GM21367 (cell line): ENCODE measurements around the gene GZF1.
"Not testable (repeated sequence)": the region's sequence is repeated elsewhere in the genome, so short reads cannot be mapped to it uniquely, and the experiment has no call there.

Source experiments
- ATAC-seq: cut with Tn5 transposase; IDR thresholded peaks from one replicate; pipeline ENCODE4 v1.9.1; 2021; ENCODE audit not compliant: unreplicated experiment

The GZF1 gene

DNA sequence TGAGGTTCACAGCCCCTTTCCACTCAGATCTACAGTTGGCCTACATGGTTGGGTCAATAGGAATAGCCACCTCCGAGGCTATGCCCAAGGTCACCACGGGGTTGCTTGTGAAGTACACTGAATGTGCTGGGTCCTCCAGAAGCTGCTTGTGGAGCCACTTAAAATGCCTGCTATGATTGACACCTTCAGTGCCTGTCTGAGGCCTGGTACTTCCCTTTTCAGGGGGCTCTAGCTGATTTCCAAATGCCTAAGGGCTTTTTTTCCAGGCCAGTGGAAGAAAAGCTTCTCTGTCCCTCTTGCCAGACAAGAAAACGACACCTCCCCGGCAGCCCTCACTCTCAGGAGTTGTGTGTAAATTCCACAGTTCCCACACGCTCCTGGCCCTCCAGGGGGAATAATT, 17.6 kb upstream of the GZF1 start:
- no peak for ATAC-seq

DNA sequence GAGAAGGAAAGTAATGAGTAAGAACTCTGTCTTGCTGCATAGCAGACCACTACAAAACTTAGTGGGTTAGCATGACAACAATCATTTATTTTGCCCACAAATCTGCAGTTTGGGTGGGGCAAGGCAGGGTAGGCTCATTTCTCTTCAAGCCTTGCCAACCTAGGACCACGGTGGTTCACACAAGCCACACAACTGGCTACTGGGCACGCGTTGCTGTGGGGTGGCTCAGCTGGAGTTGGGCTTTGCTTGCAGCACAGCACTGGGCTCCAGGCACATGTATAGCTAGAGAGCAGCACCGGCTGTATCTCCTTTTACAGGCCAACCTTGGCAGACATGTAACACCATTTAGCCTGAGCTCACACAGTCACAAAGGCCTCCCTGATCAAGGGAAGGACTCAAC, 16.0 kb upstream of the GZF1 start:
- ATAC-seq = no peak

DNA sequence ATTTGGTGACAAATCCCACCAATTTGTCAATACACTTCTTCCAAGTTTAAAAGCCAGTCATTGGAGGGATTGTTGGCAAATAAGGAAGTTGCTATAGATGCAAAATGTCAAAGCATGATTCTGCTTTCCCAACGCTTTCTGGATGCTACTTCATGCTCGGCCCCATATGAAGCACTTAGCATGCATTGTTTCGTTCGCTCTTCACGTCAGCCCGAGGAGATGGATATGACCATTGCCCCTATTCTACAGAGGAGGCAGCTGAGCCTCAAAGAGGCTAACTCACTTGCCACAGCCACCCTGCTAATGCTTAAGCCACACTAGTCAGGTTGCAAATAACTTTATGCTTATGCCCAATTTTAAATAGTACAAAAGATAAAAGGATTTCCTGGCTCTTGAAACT, 14.2 kb upstream of the GZF1 start:
- ATAC-seq = no peak

DNA sequence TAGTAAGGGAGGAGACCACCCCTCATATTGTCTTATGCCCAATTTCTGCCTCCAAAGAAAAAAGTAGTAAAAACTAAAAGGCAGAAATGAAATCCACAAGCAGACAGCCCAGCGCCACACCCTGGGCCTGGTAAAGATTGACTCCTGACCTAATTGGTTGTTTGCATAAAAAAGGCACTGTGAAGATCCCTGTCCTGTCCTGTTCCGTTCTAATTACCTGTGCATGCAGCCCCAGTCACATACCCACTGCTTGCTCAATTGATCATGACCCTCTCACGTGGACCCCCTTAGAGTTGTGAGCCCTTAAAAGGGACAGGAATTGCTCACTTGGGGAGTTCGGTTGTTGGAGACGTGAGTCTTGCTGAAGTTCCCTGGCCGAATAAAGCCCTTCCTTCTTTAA, 13.5 kb upstream of the GZF1 start:
- not testable (repeated sequence) for ATAC-seq

DNA sequence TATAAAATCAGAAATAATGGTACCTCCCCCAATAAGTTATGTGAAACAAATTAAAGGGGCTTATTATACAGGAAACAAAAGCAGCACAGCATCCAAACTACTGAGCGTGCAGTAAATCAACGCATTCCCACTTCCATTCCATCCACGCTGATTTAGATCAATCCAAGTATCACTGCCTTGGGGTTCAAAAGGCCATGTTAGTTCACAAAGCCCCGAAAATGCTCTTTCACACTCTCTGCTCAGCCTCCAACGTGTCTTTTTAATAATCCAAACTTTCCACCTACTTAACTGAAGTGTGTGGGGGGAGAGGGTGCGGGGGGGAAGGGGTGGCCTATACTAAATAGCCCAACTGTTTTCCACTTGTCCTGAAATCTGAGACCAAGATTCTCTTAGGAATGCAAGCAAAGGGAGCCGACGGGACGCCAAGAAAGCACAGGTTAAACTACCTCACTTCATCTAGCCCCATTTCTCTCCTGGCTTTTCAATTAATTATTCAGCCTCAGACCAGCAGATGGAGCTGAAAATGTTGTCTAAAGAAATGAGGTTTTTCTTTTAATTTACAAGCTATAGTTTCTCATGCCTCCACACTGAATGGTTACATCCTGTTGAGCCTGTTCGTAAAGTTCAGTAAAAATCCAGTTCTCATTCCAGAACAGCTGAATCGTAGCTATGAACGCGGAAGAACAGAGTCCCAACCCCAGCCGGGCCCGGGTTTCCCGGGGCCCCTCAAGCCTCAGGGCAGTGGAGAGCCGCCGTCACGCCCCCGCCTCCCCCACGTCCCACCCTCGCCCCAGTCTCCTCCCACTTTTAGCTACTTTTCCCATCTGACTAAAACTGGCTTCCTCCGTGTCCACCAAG, 12.4 kb upstream of the GZF1 start:
- ATAC-seq = peak; percentile 40

DNA sequence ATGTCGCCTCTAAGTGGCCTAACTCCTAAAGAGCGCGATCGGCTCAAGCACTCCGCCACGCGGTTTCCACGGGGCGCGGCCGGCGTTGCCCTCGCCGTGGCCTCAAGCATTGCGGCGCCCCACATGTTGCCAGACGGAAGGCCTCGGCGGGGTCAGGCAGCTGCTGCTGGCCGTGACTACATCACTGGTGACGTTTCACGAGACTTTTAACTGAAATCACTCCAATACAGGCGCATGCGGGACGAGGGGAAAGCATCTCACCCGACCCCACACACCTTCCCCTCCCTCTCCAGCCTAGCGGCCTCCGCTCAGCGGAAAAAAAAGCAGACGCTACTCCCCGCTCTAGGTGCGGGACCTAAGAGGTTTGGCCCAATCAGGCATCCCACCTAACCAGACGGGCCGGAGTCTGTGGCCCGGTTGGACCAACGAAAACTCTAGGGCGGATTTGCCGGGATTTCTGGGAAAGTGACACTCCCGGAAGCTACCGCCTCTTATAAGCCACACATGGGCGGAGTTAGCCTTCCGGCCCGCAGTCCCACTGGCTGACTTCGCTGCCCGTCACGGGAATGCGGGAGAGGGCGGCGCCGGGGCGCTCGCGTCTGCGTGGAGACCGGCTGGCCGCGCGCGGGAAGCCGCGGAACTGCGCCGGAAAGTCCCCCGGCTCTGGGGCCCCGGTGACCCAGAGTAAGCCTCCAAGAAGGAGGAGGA, 11.6 kb upstream of the GZF1 start, which contains the start of gene NXT1:
TSS of gene NXT1 (plus strand) at position 596 of the 708 bp plus-strand sequence. CDS start 3,251 bp downstream, outside the sequence.
- peak; percentile 76 for ATAC-seq

DNA sequence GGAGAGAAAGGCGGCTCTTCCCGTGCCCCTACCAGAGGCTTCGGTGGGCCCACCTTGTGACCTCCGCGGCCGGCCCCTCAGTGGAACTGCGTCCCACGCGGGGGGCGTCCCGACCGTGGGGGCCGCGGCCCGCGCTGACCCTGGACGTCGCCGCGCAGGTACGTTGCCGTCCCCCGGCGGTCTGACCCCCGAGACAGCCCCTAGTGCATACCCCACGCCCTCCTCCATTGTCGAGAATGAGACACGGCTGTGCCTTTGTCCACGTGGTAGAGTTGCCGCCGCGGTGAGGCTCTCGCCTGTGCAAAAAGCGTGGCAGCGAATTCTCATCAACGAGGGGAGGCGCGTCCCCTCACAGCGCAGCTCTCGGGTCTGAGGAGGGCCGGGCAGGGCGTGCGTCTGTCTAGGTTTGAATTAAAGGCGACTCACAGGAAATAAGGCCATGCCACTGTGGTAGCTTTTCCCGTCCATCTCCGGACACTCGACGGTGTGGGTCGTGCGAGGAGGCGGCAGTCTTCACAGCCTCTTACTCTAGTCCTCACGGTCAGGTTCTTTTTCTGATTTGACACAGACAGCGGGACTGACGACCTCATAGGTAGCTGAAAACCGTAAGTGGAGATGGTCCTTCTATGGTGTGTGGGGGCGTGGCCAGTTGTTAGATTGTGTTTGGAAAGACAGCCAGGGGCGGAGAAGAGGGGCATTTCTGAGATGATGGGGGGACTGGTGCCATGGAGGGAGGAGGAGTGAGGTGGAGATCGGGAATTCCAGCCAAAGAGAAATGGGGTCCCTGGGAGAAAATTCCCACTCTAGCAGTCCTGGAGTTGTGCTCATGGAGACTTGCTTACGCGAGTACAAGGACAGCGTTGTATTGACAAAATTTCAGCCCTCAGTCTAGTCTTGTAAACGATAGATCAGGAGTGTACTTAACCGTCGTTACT, 10.8 kb upstream of the GZF1 start:
- ATAC-seq = peak; percentile 20

DNA sequence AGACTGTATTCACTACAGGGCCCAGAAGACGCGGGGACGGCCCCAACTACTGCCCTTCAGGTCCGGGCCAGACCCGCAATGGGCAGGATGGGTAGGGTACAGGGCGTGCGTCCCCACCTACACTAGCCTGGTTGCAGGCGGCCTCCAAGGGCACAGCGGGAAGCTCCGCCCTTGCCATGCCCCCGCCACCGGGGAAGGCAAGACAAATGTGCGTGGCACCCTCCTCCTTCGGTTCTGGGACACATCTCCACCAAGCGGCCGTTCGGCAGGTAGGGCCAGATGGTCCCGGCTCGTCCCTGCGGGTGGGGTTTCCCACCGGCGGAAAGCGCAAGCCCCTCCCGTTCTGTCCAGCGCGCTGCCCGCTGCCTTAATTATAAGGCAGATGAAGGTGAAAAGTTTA, 5.8 kb upstream of the GZF1 start:
- ATAC-seq = no peak

DNA sequence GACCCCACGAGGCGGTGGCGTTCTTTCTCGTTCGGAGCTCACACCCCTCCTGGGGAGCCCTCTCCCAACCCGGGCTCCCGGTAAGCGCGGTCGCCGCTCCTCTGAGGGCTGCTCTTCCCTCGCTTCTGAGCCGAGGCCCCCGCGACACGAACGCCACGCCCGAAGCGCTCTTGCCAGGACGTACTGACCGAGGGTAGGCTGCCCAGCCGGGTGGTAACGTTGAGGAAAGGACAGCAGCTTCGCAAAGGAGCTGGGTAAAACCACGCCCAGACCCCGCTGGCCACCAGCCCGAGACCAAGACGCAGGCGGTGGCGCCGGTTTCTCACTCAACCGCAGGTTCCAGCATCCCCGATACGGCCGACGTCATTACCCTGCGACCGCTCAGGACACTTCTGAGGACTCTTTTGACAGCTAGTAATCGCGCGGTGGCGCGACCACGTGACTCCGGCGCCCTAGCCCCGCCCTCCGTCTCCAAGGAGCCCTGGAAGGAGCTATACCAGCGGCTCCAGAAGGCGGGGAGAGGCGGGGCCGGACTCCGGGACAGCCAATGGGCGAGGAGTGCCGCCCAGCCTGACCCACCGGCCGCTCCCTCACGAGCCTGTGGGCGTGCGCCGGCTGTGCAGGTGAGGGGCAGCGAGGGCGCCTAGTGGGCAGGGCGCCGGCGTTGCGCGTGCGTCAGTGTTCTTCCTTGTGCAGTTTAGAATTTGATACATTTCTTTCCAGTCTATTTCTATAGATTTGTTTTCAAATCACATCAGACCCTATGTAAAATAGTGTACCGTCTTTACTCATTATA, 4.0 kb upstream of the GZF1 start:
- peak; percentile 73 for ATAC-seq

DNA sequence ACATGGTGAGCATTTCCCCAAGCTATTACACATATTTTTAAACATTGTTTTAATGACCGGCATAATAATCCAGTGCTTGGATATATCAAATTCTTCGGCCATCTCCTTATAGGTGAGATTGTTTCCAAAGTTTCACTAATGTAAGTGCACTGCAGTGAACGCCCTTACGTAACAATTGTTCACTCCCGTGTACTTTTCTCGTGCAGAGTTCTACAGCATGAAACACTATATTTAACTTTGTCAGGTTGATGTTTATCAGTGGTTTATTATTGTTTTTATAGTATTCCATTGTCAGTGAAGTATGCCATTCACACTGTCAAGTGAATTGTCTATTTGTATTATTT, 3.4 kb upstream of the GZF1 start:
- no peak for ATAC-seq

DNA sequence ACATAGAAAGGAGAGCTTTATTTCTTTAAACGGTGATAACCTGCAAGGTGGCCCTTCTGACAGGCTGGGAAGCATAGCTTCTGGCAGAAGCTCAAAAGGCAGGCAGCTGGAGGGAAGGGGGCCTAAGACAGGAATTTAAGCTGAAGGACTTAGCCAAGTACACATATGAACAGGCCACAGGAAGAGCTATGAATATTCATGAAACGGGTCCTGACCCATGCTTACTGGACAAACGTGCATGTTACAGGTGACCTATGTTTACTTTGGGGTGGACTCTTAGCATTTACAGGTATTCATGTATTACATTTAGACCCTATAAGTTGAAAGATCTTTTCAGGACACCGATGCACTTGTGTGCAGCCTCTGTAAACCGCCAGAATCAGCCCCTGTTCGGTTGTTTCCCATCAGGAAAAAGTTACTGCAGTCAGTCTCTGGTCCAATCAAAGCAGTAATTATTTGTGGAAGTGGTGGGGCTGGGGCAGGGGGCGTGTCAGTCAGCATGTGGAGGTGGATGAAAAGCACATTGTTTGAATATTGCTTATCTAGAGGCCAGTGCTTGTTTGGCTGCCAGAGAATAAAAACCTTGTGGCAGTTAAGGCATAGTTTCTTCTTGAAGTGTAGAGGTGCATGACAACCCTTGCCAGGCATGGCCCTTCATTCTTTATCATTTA, 2.9 kb upstream of the GZF1 start:
- ATAC-seq = no peak

DNA sequence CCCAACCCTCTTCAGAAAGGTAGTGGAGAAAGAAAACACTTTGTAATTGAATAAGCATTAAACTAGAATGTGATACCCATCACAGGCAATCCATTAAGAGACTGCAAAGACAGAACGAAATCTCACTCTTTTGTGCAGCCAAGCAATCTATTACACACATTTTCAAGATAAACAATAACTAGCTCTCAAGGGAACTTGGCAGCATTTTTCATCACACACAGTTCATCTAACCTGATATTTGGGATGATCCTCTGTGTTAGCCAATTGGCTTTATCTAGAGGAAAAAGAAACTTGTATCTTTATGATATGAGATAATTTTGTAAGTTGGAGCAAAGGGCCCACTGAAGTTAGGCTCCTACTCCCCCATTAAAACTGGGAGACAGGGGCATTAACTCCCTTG, 1.5 kb upstream of the GZF1 start:
- no peak for ATAC-seq

DNA sequence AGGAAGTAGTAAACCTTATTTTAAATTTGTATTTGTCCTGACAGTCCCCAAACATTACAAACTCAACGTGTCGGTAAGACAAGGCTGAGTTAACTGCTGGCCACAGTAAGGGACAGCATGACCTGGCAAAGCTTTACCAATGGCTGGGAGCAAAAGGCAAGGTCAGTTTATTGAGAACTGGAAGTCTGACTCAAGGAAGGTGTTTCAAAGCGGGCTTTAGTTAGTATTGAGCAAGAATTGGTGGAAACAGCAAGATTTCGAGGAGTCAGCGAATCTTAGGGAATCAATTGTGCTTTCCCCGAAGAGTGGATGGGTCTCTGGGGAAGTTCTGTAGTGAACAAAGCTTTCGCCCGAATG, 885 bp upstream of the GZF1 start:
- no peak for ATAC-seq

DNA sequence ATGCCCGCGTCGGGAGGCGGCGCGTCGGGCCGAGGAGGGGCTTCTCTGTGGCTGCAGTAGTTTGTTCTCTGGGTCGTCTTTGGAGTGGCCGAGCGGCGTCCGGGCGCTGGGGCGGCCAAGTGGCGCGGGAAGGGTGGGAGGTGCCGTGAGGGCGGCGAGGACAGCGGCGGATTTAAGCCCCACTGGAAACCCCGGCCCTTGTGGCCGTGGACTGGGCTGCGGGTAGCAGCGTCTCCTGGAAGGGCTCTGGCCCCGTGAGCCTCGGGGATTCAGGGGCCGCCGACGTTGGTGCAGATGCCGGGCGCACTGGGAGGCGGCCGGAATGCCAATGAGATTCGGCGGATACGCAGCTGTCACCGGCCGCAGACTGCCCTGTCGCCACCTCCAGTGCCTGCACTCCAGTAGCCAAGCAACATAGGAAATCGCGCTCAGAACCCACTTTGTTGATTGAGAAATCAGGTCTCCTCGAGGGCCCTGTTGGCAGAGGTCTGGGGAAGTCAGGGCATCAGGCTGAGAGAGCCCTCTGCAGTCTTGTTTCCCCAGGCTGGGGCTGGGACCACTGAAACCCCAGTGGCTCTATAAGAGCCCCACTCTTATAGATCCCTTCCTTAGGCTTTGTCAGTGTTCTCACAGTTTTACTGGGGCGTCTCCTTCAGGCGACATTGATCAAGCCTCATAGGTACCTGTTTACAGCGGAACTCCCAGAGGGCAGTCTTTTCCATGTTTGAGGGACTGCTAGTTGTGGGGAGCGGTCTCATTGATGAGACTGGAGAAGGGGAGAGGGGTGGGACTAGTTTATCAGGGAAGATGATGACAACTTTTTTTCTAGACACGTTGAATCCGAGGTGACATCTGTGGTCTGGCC, 642 bp downstream of the GZF1 start:
- peak; percentile 7 for ATAC-seq

DNA sequence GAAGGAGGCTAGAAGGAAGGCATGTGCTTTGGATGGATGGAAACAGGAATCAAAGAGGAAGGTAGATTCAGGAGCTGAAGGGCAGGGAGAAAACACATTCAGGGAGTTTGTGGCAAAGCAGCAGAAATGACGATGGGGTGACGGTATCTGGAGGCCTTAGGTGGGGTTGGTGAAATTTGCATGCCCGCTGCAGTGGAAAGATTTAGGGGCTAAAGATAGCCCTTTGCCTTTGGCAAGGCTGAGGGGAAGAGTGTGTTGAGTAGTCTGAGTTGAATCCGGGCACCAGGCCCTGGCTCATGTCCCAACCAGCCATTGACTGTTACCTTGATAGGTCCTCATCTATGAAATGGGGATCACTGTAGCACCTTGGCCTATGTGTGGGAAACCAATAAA, 1.3 kb downstream of the GZF1 start:
- no peak for ATAC-seq

DNA sequence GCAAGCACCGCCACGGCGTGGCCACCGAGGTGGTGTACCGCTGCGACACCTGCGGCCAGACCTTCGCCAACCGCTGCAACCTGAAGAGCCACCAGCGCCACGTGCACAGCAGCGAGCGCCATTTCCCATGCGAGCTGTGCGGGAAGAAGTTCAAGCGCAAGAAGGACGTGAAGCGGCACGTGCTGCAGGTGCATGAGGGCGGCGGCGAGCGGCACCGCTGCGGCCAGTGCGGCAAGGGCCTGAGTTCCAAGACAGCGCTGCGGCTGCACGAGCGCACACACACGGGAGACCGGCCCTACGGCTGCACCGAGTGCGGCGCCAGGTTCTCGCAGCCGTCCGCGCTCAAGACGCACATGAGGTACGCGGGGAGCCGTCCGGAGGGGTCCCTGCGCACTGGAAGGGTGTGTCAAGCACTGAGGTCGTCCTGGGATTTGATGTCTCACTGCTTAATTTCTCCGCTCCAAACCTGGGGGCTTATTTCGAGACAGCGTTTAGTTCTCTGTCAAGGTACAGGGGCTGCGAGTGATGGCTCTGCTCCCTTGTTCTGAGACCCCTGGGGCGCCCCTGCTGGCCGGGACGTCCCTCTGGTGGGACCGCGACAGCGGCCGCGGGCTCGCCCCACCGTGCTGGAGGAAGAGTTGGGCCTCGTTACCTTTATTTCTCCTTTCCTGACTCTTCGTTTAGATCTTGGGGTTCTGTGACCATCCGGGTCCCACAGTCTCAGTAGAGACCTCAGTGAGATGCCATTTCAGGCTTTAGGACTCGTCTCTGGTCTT, 3.6 kb downstream of the GZF1 start:
- no peak for ATAC-seq

DNA sequence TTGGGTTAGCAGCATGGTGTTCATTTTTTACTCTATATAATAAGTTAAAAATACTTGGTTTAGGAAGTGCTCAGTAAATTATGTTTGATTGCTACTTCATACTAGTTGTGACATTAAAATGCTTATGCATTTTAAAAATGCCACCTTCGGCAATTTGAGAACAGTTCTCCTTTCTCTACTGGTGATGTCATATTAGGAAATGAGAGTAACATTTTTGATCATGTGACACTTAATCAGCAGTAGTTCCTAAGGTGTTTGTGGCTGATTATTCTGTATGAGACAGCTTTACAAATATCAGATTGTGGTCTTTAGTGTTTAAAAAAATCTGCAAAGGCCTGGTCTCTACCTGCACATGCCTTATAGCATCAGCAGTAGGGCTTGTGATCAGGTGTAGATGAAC, 4.4 kb downstream of the GZF1 start:
- ATAC-seq = no peak

DNA sequence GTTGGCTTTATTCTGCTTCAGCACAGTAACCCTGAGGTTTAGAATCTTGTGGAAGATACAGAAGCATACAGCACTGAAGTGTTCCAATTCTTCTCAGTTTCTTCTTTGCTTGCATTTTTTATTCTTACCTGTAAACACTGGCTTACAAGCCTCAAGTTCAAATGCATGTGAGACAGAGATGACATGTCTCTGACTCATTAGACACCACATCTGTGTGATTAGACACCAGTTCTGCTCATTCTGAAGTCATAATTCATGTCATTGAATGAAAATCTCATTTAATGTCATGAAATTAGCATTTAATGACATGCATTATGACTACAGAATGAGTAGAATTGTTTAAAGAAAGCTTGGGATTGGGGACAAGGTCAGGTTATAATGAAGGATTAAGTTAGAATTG, 5.8 kb downstream of the GZF1 start:
- ATAC-seq = no peak
